ENCODE data around the gene WDR46. TPM values are rescaled to one million over a fixed set of nuclear protein-coding genes. Genes with fewer than 3 reads are reported as not detected.

Gene WDR46
- total and polyA plus RNA-seq, 12 donors: 44.0 to 139 (median 57.7) TPM

- WGBS, 4 donors: 56 to 74% (median 67%) methylated on average over 12 to 14 of the region's 14 CpGs
- H3K4me3 ChIP-seq: no peak overlapping the region
Measured at GRCh38 chr6:33273924-33274902, 14.8 kb downstream of the WDR46 start.

GRCh38 chr6:33273129-33273923 is 15.7 kb downstream of the WDR46 start:
- no peaks in the 10 kb centered on the region for H3K9me3 ChIP-seq (replicated peaks in 1 of 3)
- intact Hi-C loops (cut with DNase I): no loop called here
- no peak for TF ChIP-seq POLR2A (IDR thresholded peaks at IDR 0.05)
- no peak for TF ChIP-seq CTCF (IDR thresholded peaks at IDR 0.05)
- DNase-seq: no peak
- H3K27ac ChIP-seq: peak overlapping the region in 1 of 5 donors; percentile 98
- H3K27me3 ChIP-seq: no peaks in the 10 kb centered on the region
- H3K36me3 ChIP-seq (replicated peaks in 1 of 2): peaks cover 0 to 44% of the 10 kb centered on the region in 2 donors
- H3K4me1 ChIP-seq (replicated peaks in 1 of 2): peaks cover 22 to 65% of the 10 kb centered on the region in 2 donors
- H3K4me3 ChIP-seq: peak overlapping the region in 2 of 4 donors; percentile 89 to 94
- 58 to 69% (median 65%) methylated on average over 11 of the region's 11 CpGs for WGBS, 4 donors

More at GRCh38 chr6:33273924-33274902, 14.8 kb downstream of the WDR46 start:
- intact Hi-C loops (cut with DNase I): no loop called here
- no peaks in the 10 kb centered on the region for H3K9me3 ChIP-seq (replicated peaks in 1 of 3)
- no peak for TF ChIP-seq CTCF (IDR thresholded peaks at IDR 0.05)
- no peak for TF ChIP-seq POLR2A (IDR thresholded peaks at IDR 0.05)
- no peak overlapping the region for H3K27ac ChIP-seq
- peaks cover 22 to 65% of the 10 kb centered on the region in 2 donors for H3K4me1 ChIP-seq (replicated peaks in 1 of 2)
- no peaks in the 10 kb centered on the region for H3K27me3 ChIP-seq
- no peak for DNase-seq
- H3K36me3 ChIP-seq (replicated peaks in 1 of 2): peaks cover 0 to 39% of the 10 kb centered on the region in 2 donors

GRCh38 chr6:33272275-33273128 is 16.5 kb downstream of the WDR46 start:
- peaks cover 0 to 53% of the 10 kb centered on the region in 2 donors for H3K36me3 ChIP-seq (replicated peaks in 1 of 2)
- H3K9me3 ChIP-seq (replicated peaks in 1 of 3): no peaks in the 10 kb centered on the region
- H3K4me3 ChIP-seq: peak overlapping the region; percentile 15 to 94 (median 74)
- TF ChIP-seq POLR2A (IDR thresholded peaks at IDR 0.05): no peak
- no peak for TF ChIP-seq CTCF (IDR thresholded peaks at IDR 0.05)
- peak in 1 of 7 donors; percentile 24 for DNase-seq
- peak overlapping the region in 4 of 5 donors; percentile 90 to 98 (median 93) for H3K27ac ChIP-seq
- 9 to 18% (median 14%) methylated on average over 14 to 22 of the region's 22 CpGs for WGBS, 4 donors
- intact Hi-C loops (cut with DNase I): no loop called here
- no peaks in the 10 kb centered on the region for H3K27me3 ChIP-seq
- peaks cover 22 to 61% of the 10 kb centered on the region in 2 donors for H3K4me1 ChIP-seq (replicated peaks in 1 of 2)
